ENCODE data around the gene UROC1. TPM values are rescaled to one million over a fixed set of nuclear protein-coding genes. Genes with fewer than 3 reads are reported as not detected.

The UROC1 gene
- total and polyA plus RNA-seq, 3 donors from 2014 or later: 0.25 to 1.0 (median 0.34) TPM

DNA sequence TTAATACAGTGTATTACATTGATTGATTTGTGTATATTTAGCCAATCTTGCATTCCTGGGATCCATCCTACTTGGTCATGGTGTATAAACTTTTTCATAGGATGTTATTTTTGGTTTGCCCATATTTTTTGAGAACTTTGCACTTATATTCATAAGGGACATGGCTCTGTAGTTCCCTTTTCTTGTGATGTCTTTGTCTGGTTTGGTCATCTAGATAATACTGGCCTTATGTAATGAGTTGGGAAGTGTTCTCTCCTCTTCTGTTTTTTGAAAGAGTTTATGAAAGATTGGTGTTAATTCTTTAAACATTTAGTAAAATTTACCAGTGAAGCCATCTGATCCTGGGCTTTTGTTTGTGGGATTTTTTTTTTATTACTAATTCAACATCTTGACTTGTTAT lies 15.9 kb upstream of the UROC1 start:
- no peak for TF ChIP-seq POLR2A (IDR thresholded peaks at IDR 0.05)
- TF ChIP-seq, protein P1, sequence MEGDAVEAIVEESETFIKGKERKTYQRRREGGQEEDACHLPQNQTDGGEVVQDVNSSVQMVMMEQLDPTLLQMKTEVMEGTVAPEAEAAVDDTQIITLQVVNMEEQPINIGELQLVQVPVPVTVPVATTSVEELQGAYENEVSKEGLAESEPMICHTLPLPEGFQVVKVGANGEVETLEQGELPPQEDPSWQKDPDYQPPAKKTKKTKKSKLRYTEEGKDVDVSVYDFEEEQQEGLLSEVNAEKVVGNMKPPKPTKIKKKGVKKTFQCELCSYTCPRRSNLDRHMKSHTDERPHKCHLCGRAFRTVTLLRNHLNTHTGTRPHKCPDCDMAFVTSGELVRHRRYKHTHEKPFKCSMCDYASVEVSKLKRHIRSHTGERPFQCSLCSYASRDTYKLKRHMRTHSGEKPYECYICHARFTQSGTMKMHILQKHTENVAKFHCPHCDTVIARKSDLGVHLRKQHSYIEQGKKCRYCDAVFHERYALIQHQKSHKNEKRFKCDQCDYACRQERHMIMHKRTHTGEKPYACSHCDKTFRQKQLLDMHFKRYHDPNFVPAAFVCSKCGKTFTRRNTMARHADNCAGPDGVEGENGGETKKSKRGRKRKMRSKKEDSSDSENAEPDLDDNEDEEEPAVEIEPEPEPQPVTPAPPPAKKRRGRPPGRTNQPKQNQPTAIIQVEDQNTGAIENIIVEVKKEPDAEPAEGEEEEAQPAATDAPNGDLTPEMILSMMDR (IDR thresholded peaks at IDR 0.05): no peak
- Histone ChIP-seq H3K27ac (no peak overlapping the region), H3K9me3 (no peaks in the 10 kb centered on the region), H3K36me3 (ENCODE audit: low read depth, missing control alignments) (no peaks in the 10 kb centered on the region), H3K4me1 (peaks cover 23% of the 10 kb centered on the region), H3K27me3 (no peaks in the 10 kb centered on the region), H3K4me3 (no peak overlapping the region)
- DNase-seq: no peak
- intact Hi-C loops (cut with DNase I; ENCODE audit: low total_unique reads): no loop called here

DNA sequence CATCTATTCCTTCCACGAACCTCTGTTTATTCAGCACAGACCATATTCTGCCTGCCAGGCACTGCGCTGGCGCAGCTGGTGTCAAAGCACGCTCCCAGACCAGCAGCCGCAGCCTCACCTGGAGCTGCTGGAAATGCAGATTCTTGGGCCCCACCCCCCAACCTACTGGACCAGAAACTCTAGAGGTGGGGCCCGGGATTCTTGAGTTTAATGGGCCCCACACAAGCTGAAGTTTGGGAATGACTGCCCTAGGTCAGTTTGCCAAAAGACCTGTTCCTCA lies 13.4 kb upstream of the UROC1 start:
- Histone ChIP-seq H3K27ac (peak overlapping the region in 1 of 2 donors; percentile 87), H3K27me3 (no peaks in the 10 kb centered on the region), H3K4me3 (no peak overlapping the region), H3K9me3 (no peaks in the 10 kb centered on the region), H3K4me1 (peaks cover 27% of the 10 kb centered on the region), H3K36me3 (ENCODE audit: low read depth, missing control alignments) (no peaks in the 10 kb centered on the region)
- DNase-seq: no peak
- intact Hi-C loops (cut with DNase I; ENCODE audit: low total_unique reads): no loop called here
- no peak for TF ChIP-seq POLR2A (IDR thresholded peaks at IDR 0.05)
- TF ChIP-seq, protein P1 (IDR thresholded peaks at IDR 0.05): no peak
- 94 to 97% methylated on average over 5 to 6 of the region's 6 CpGs for WGBS, 2 donors

DNA sequence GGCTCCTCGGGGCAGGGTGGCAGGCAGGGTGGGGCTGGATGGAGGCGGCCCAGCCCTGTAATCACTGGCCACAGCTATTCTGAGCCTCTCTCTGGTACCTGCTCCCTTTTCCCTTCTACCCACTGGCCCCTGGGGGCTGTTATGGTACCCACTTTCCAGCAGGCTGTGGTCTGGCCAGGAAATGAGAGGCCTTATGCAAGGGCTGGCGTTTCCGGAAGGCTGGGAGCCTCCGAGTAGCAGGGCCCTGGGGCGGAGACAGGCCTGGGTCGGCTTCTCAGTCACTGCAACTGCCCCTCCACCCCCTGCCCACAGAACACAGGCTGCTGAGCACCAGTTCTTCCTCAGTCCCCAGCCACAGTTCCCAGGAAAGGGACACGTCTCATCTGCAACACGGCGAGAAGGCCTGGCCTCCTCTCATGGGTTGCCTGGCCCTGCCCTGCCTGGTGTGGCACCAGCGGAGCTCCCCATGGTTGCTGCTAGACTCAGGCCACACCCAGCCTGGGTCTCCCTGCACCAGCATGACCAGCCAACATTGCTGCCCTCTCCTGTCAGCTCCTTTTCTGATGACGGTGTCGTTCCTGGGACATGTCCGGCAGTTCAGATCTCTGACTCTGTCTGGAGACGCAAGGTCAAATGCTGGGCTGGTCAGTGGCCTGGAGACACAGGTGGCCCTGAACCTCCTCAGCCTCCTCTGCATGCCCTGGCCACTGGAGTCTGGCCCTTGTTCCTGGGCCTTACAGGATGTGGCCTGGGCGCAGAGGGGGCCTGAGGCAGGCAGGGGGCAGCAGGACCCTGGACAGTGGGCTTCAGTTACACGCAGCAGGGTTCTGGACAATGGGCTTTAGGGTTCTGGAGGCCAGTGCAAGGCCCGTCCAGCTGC lies 12.8 kb upstream of the UROC1 start:
- WGBS, 2 donors: 84 to 86% methylated on average over 6 to 18 of the region's 18 CpGs

DNA sequence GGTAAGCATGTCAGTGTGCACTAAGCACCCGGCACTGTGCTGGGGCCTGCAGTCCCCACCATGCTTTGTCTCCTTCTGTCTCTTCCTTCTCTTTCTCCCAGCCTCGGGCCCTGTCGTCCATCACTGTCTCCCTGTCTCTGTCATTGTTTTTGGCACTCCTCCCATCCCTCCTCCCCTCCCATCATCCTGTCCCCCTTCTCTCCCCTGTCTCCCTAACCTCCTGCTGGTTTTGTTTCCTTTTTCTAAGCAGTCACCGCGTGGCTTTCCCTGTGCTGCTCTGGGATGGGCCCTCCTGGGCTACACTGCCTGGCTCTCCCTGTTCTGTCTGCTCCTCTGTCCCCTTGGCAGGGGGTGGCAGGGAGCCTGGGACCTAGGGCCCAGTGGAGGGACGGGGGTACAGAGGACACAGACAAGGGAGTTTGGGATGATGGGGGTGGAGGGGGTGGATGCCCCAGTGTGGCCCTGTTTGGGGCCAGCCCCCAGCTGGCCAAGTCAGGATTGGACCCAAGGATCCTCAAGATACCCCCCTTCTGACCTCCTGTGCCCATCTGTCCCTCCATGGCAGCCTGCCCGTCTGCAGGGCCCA lies 12.1 kb upstream of the UROC1 start:
- no peaks in the 10 kb centered on the region for H3K27me3 ChIP-seq
- no peak for DNase-seq
- H3K36me3 ChIP-seq (ENCODE audit: low read depth, missing control alignments): no peaks in the 10 kb centered on the region
- no peaks in the 10 kb centered on the region for H3K9me3 ChIP-seq
- WGBS, 2 donors: 54 to 76% methylated on average over 7 of the region's 7 CpGs
- intact Hi-C loops (cut with DNase I; ENCODE audit: low total_unique reads): no loop called here
- TF ChIP-seq POLR2A (IDR thresholded peaks at IDR 0.05): no peak
- TF ChIP-seq, protein P1 (IDR thresholded peaks at IDR 0.05): no peak
- H3K4me3 ChIP-seq: no peak overlapping the region
- H3K27ac ChIP-seq: peak overlapping the region; percentile 53 to 87
- H3K4me1 ChIP-seq: peaks cover 27% of the 10 kb centered on the region

More for the DNA sequence above, 12.8 kb upstream of the UROC1 start:
- H3K36me3 ChIP-seq (ENCODE audit: low read depth, missing control alignments): no peaks in the 10 kb centered on the region
- H3K27me3 ChIP-seq: no peaks in the 10 kb centered on the region
- peak overlapping the region; percentile 53 to 87 for H3K27ac ChIP-seq
- H3K4me3 ChIP-seq: no peak overlapping the region
- no peaks in the 10 kb centered on the region for H3K9me3 ChIP-seq
- peaks cover 27% of the 10 kb centered on the region for H3K4me1 ChIP-seq
- intact Hi-C loops (cut with DNase I; ENCODE audit: low total_unique reads): no loop called here
- DNase-seq: no peak
- TF ChIP-seq POLR2A (IDR thresholded peaks at IDR 0.05): no peak
- TF ChIP-seq, protein P1 (IDR thresholded peaks at IDR 0.05): no peak

Measured in testis (tissue), 3 donors.